Measurements from ENCODE around the gene SOST.

SOST gene

GRCh38 chr17:43782913-43783680 lies 24.5 kb upstream of the SOST start:
- Mint-ChIP-seq H3K27ac (no peak overlapping the region), H3K4me1 (peaks cover 7% of the 10 kb centered on the region), H3K4me3 (no peak overlapping the region), H3K9me3 (no peaks in the 10 kb centered on the region), H3K36me3 (no peaks in the 10 kb centered on the region)
- DNase-seq (ENCODE audit: low spot score in 2 of 2) = no peak
- no peak for ATAC-seq

GRCh38 chr17:43780135-43780534 lies 21.5 kb upstream of the SOST start, which contains the start of gene CFAP97D1:
TSS of gene CFAP97D1 (plus strand) at chr17:43780435. CDS start at chr17:43780463, 28 bp downstream.
- Mint-ChIP-seq H3K27ac (no peak within 1 kb of the TSS), H3K9me3 (no peaks in the 10 kb centered on the region), H3K4me1 (peaks cover 7% of the 10 kb centered on the region)

GRCh38 chr17:43779145-43780125 lies 20.8 kb upstream of the SOST start:
- Mint-ChIP-seq H3K4me3 (peak overlapping the region; percentile 74), H3K36me3 (peaks cover 8% of the 10 kb centered on the region), H3K4me1 (no peaks in the 10 kb centered on the region), H3K9me3 (no peaks in the 10 kb centered on the region), H3K27ac (peak overlapping the region; percentile 60)
- peak; percentile 60 for ATAC-seq
- DNase-seq (ENCODE audit: low spot score in 2 of 2) = no peak

More at GRCh38 chr17:43780135-43780534, 21.5 kb upstream of the SOST start, which contains the start of gene CFAP97D1:
- peak within 1 kb of the TSS; percentile 74 for H3K4me3 Mint-ChIP-seq
- DNase-seq (ENCODE audit: low spot score in 2 of 2) (no peak), ATAC-seq (no peak)
- H3K36me3 Mint-ChIP-seq = peaks cover 3% of the 10 kb centered on the region

GRCh38 chr17:43778337-43779144 lies 19.9 kb upstream of the SOST start, which contains the start of gene DUSP3:
TSS of gene DUSP3 (minus strand) at chr17:43778977. CDS start at chr17:43778924, 53 bp downstream.
- Mint-ChIP-seq H3K9me3 (no peaks in the 10 kb centered on the region), H3K4me3 (peak within 1 kb of the TSS; percentile 74), H3K36me3 (peaks cover 15% of the 10 kb centered on the region), H3K27ac (peak within 1 kb of the TSS; percentile 60), H3K4me1 (no peaks in the 10 kb centered on the region)
- DNase-seq (ENCODE audit: low spot score in 2 of 2) (peak; percentile 62 to 84), ATAC-seq (peak; percentile 96)

- Mint-ChIP-seq H3K9me3 (no peaks in the 10 kb centered on the region), H3K4me1 (no peaks in the 10 kb centered on the region), H3K27ac (no peak overlapping the region), H3K4me3 (no peak overlapping the region), H3K36me3 (peaks cover 42% of the 10 kb centered on the region)
- no peak for DNase-seq (ENCODE audit: low spot score in 2 of 2)
- no peak for ATAC-seq
Measured at GRCh38 chr17:43774304-43775250, 16.0 kb upstream of the SOST start.

GRCh38 chr17:43772877-43773648 lies 14.5 kb upstream of the SOST start:
- ATAC-seq (no peak), DNase-seq (ENCODE audit: low spot score in 2 of 2) (no peak)
- H3K27ac Mint-ChIP-seq = peak overlapping the region; percentile 82
- peaks cover 42% of the 10 kb centered on the region for H3K36me3 Mint-ChIP-seq
- no peaks in the 10 kb centered on the region for H3K9me3 Mint-ChIP-seq
- no peaks in the 10 kb centered on the region for H3K4me1 Mint-ChIP-seq
- no peak overlapping the region for H3K4me3 Mint-ChIP-seq

- Mint-ChIP-seq H3K4me1 (no peaks in the 10 kb centered on the region), H3K36me3 (peaks cover 42% of the 10 kb centered on the region), H3K4me3 (no peak overlapping the region), H3K27ac (no peak overlapping the region), H3K9me3 (no peaks in the 10 kb centered on the region)
- DNase-seq (ENCODE audit: low spot score in 2 of 2) = no peak
- no peak for ATAC-seq
Measured at GRCh38 chr17:43771463-43771862, 12.9 kb upstream of the SOST start.

GRCh38 chr17:43770957-43771356 lies 12.4 kb upstream of the SOST start:
- no peak for DNase-seq (ENCODE audit: low spot score in 2 of 2)
- Mint-ChIP-seq H3K36me3 (peaks cover 46% of the 10 kb centered on the region), H3K4me1 (no peaks in the 10 kb centered on the region)

GRCh38 chr17:43769859-43770258 lies 11.3 kb upstream of the SOST start:
- ATAC-seq = no peak
- no peak overlapping the region for H3K4me3 Mint-ChIP-seq
- peaks cover 41% of the 10 kb centered on the region for H3K36me3 Mint-ChIP-seq
- no peak overlapping the region for H3K27ac Mint-ChIP-seq
- no peaks in the 10 kb centered on the region for H3K9me3 Mint-ChIP-seq
- H3K4me1 Mint-ChIP-seq = no peaks in the 10 kb centered on the region
- no peak for DNase-seq (ENCODE audit: low spot score in 2 of 2)

More at GRCh38 chr17:43770957-43771356, 12.4 kb upstream of the SOST start:
- Mint-ChIP-seq H3K4me3 (no peak overlapping the region), H3K9me3 (no peaks in the 10 kb centered on the region), H3K27ac (no peak overlapping the region)
- ATAC-seq = no peak

GRCh38 chr17:43769426-43769825 lies 10.8 kb upstream of the SOST start:
- no peak for DNase-seq (ENCODE audit: low spot score in 2 of 2)
- no peak overlapping the region for H3K27ac Mint-ChIP-seq
- H3K9me3 Mint-ChIP-seq = no peaks in the 10 kb centered on the region
- ATAC-seq = no peak
- H3K36me3 Mint-ChIP-seq = peaks cover 38% of the 10 kb centered on the region
- no peaks in the 10 kb centered on the region for H3K4me1 Mint-ChIP-seq
- no peak overlapping the region for H3K4me3 Mint-ChIP-seq

- Mint-ChIP-seq H3K36me3 (peaks cover 35% of the 10 kb centered on the region), H3K27ac (no peak overlapping the region), H3K4me3 (no peak overlapping the region), H3K4me1 (no peaks in the 10 kb centered on the region), H3K9me3 (no peaks in the 10 kb centered on the region)
- DNase-seq (ENCODE audit: low spot score in 2 of 2) (no peak), ATAC-seq (no peak)
Measured at GRCh38 chr17:43768943-43769342, 10.4 kb upstream of the SOST start.

GRCh38 chr17:43768382-43768781 lies 9.8 kb upstream of the SOST start:
- no peaks in the 10 kb centered on the region for H3K9me3 Mint-ChIP-seq
- no peak overlapping the region for H3K27ac Mint-ChIP-seq
- no peak for ATAC-seq
- H3K36me3 Mint-ChIP-seq = peaks cover 29% of the 10 kb centered on the region
- no peak overlapping the region for H3K4me3 Mint-ChIP-seq
- DNase-seq (ENCODE audit: low spot score in 2 of 2) = no peak
- no peaks in the 10 kb centered on the region for H3K4me1 Mint-ChIP-seq

GRCh38 chr17:43767713-43768059 lies 9.1 kb upstream of the SOST start:
- H3K9me3 Mint-ChIP-seq = no peaks in the 10 kb centered on the region
- no peaks in the 10 kb centered on the region for H3K4me1 Mint-ChIP-seq
- peaks cover 24% of the 10 kb centered on the region for H3K36me3 Mint-ChIP-seq
- H3K4me3 Mint-ChIP-seq = no peak overlapping the region
- ATAC-seq (no peak), DNase-seq (ENCODE audit: low spot score in 2 of 2) (no peak)
- no peak overlapping the region for H3K27ac Mint-ChIP-seq

Data from stimulated activated effector memory CD8-positive, alpha-beta T cell treated with anti-CD3 and anti-CD28 coated beads, Interleukin-12 subunit alpha, Interleukin-12 subunit beta, amount 100 ng/mL, for 72 hours (primary cell).